Measurements from ENCODE around the gene AATK.

AATK gene

DNA sequence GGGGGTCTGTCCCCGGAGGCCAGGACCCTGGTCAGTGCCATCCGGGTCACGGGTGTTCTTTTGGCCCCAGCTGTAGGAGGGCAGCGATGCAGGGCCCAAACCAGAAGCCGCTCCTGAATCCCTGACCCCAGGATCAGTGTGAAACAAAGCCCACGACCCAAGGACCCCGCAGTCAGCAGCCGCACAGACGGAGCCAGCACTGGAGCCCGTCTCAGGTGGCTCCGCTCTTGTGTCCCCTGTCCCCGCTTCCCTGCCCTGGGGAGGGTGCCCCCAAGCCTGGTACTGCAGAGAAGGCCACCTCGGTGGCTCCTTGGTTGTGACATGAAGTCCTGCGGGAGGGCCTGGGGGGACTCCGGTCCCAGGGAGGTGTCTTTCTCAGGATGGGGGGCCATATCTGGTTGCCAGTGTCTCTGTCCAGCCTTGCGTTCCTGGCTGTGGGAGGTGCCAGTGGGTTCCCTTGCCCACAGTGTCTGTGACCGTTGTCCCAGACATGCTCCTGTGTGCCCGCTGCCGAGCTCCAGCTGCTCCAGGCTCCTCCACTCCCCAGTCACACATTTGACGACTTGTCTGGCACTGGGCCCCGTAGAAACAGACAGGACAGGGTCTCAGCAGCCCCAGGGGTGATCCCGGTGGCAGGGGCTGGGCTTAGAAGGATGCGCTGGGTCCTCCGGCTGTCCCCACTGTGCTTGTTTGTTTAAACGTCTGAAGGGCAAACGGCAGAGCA lies 97.4 kb downstream of the AATK start:
- no peak overlapping the region for H3K4me3 ChIP-seq (ENCODE audit: low read depth, low read length)
- ChIA-PET POLR2A (no interaction called here), CTCF (interaction anchor here (1.4 kb wide), 1 partner anchor 47 kb away, joined by 3 read pairs; no protein-coding TSS in a partner anchor)
- TF ChIP-seq, protein P1, sequence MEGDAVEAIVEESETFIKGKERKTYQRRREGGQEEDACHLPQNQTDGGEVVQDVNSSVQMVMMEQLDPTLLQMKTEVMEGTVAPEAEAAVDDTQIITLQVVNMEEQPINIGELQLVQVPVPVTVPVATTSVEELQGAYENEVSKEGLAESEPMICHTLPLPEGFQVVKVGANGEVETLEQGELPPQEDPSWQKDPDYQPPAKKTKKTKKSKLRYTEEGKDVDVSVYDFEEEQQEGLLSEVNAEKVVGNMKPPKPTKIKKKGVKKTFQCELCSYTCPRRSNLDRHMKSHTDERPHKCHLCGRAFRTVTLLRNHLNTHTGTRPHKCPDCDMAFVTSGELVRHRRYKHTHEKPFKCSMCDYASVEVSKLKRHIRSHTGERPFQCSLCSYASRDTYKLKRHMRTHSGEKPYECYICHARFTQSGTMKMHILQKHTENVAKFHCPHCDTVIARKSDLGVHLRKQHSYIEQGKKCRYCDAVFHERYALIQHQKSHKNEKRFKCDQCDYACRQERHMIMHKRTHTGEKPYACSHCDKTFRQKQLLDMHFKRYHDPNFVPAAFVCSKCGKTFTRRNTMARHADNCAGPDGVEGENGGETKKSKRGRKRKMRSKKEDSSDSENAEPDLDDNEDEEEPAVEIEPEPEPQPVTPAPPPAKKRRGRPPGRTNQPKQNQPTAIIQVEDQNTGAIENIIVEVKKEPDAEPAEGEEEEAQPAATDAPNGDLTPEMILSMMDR (IDR thresholded peaks at IDR 0.05; ENCODE audit: insufficient read depth, low read length, missing control alignments) = no peak
- DNase-seq (ENCODE audit: low read depth, low spot score) = no peak

DNA sequence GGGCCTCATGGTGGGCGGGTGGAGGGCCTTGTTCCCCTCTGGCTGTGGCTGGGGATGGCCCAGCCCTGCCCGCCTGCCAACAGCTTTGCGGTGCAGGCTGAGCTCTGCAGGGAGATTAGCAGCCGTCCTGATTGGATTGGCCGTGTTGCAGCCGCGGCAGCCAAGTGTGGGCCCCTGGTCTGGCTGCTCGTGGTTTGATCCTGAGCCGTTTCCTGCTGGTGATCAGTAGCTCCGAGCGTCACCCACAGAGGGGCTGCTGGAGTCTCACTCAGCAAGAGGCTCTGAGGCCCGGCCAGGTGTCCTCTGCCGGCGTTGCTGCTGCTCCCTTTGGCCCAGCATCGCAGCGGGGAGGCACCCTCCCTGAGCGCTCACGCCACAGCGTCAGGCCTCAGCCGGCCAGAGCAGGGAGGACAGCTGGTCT lies 98.6 kb downstream of the AATK start:
- H3K4me3 ChIP-seq (ENCODE audit: low read depth, low read length) = no peak overlapping the region
- POLR2A ChIA-PET = no interaction called here
- CTCF ChIA-PET = interaction anchor here (1.4 kb wide), 1 partner anchor 46 kb away, joined by 3 read pairs; no protein-coding TSS in a partner anchor
- no peak for DNase-seq (ENCODE audit: low read depth, low spot score)
- TF ChIP-seq, protein P1 (IDR thresholded peaks at IDR 0.05; ENCODE audit: insufficient read depth, low read length, missing control alignments) = no peak
